GM04504 (cell line): ENCODE results near the gene EFEMP1.

Source experiments
- DNase-seq: peaks from one replicate; pipeline ENCODE4 v3.0.0-alpha.2; 2012; ENCODE audit warnings: low read depth

EFEMP1 gene

GRCh38 chr2:55932843-55933242, 9.3 kb upstream of the EFEMP1 start:
- no peak for DNase-seq

GRCh38 chr2:55931281-55931680, 7.7 kb upstream of the EFEMP1 start:
- DNase-seq = no peak

- no peak for DNase-seq
Measured at GRCh38 chr2:55929476-55929875, 5.9 kb upstream of the EFEMP1 start.

- DNase-seq = no peak
Measured at GRCh38 chr2:55926974-55927373, 3.4 kb upstream of the EFEMP1 start.

GRCh38 chr2:55926246-55926645, 2.7 kb upstream of the EFEMP1 start:
- no peak for DNase-seq

- no peak for DNase-seq
Measured at GRCh38 chr2:55923982-55924321, 370 bp upstream of the EFEMP1 start.

GRCh38 chr2:55922291-55922907, 1.2 kb downstream of the EFEMP1 start:
- no peak for DNase-seq

GRCh38 chr2:55919574-55919973, 4.0 kb downstream of the EFEMP1 start:
- DNase-seq = no peak

- no peak for DNase-seq
Measured at GRCh38 chr2:55918856-55919255, 4.7 kb downstream of the EFEMP1 start.

GRCh38 chr2:55917713-55918390, 5.7 kb downstream of the EFEMP1 start:
- no peak for DNase-seq

- DNase-seq = no peak
Measured at GRCh38 chr2:55917117-55917516, 6.5 kb downstream of the EFEMP1 start.

GRCh38 chr2:55916473-55917049, 7.0 kb downstream of the EFEMP1 start:
- DNase-seq = no peak

- DNase-seq = no peak
Measured at GRCh38 chr2:55914786-55915185, 8.8 kb downstream of the EFEMP1 start.

GRCh38 chr2:55912926-55913325, 10.7 kb downstream of the EFEMP1 start:
- DNase-seq = no peak

- DNase-seq = no peak
Measured at GRCh38 chr2:55910077-55910476, 13.5 kb downstream of the EFEMP1 start.

- DNase-seq = no peak
Measured at GRCh38 chr2:55907686-55908085, 15.9 kb downstream of the EFEMP1 start.

- DNase-seq = no peak
Measured at GRCh38 chr2:55906993-55907392, 16.6 kb downstream of the EFEMP1 start.

- no peak for DNase-seq
Measured at GRCh38 chr2:55903727-55904126, 19.9 kb downstream of the EFEMP1 start.

- no peak for DNase-seq
Measured at GRCh38 chr2:55902971-55903370, 20.6 kb downstream of the EFEMP1 start.

GRCh38 chr2:55902429-55902828, 21.2 kb downstream of the EFEMP1 start:
- DNase-seq = no peak

- no peak for DNase-seq
Measured at GRCh38 chr2:55901941-55902340, 21.6 kb downstream of the EFEMP1 start.

- no peak for DNase-seq
Measured at GRCh38 chr2:55901322-55901721, 22.3 kb downstream of the EFEMP1 start.

GRCh38 chr2:55899881-55900280, 23.7 kb downstream of the EFEMP1 start:
- peak; percentile 80 for DNase-seq
